Mesendoderm (in vitro differentiated cells): ENCODE data around the gene OPCML.
A peak's percentile ranks its signal among the peaks of the same experiment; 100 is the strongest.

Source experiments
- DNase-seq: peaks from one replicate; pipeline ENCODE4 v3.0.0; 2013
- H2AK5ac ChIP-seq: 2 replicates; pipeline ENCODE4 v1.6.1; 2013; ENCODE audit warnings: low read length, inconsistent platforms
- H2BK120ac ChIP-seq: 2 replicates; pipeline ENCODE4 v1.6.1; 2013; ENCODE audit warnings: low read depth, mild to moderate bottlenecking, low read length, moderate library complexity, mixed read lengths
- H2BK15ac ChIP-seq: replicated peaks from 2 replicates; pipeline ENCODE4 v1.6.1; 2013; ENCODE audit warnings: low read depth, mild to moderate bottlenecking, moderate library complexity
- H2BK5ac ChIP-seq: 2 replicates; pipeline ENCODE4 v1.6.1; 2013; ENCODE audit warnings: low read length, inconsistent platforms
- H3K18ac ChIP-seq: 2 replicates; pipeline ENCODE4 v1.6.1; 2013; ENCODE audit warnings: mild to moderate bottlenecking, low read length, mixed read lengths
- H3K23ac ChIP-seq: one replicate; pipeline ENCODE4 v1.6.1; 2013; ENCODE audit warnings: low read length
- H3K27ac ChIP-seq: 2 replicates; pipeline ENCODE4 v1.5.1; 2013; ENCODE audit warnings: low read depth, mild to moderate bottlenecking, inconsistent platforms, low read length, moderate library complexity
- H3K27me3 ChIP-seq: 2 replicates; pipeline ENCODE4 v1.6.1; 2013; ENCODE audit warnings: low read length, control low read depth, mild to moderate bottlenecking, inconsistent platforms; ENCODE audit not compliant: insufficient read depth, poor library complexity
- H3K36me3 ChIP-seq: 2 replicates; pipeline ENCODE4 v1.6.1; 2013; ENCODE audit warnings: low read length, inconsistent platforms; ENCODE audit not compliant: control insufficient read depth, insufficient read depth
- H3K4ac ChIP-seq: one replicate; pipeline ENCODE4 v1.6.1; 2013; ENCODE audit warnings: low read depth, mild to moderate bottlenecking, low read length, moderate library complexity
- H3K4me1 ChIP-seq: 2 replicates; pipeline ENCODE4 v1.6.1; 2013; ENCODE audit warnings: low read depth, low read length, inconsistent platforms; ENCODE audit not compliant: control insufficient read depth
- H3K4me2 ChIP-seq: 2 replicates; pipeline ENCODE4 v1.6.1; 2013; ENCODE audit warnings: low read length
- H3K4me3 ChIP-seq: 2 replicates; pipeline ENCODE4 v1.5.1; 2013; ENCODE audit warnings: mild to moderate bottlenecking, low read length
- H3K56ac ChIP-seq: one replicate; pipeline ENCODE4 v1.6.1; 2013; ENCODE audit warnings: low read length
- H3K79me1 ChIP-seq: 2 replicates; pipeline ENCODE4 v1.6.1; 2013; ENCODE audit warnings: low read length, inconsistent platforms
- H3K79me2 ChIP-seq: 2 replicates; pipeline ENCODE4 v1.6.1; 2013; ENCODE audit warnings: mild to moderate bottlenecking, low read length; ENCODE audit not compliant: control insufficient read depth, insufficient read depth
- H3K9ac ChIP-seq: 2 replicates; pipeline ENCODE4 v1.6.1; 2013; ENCODE audit warnings: low read length, inconsistent platforms
- H4K5ac ChIP-seq: one replicate; pipeline ENCODE4 v1.6.1; 2013; ENCODE audit warnings: low read length
- H4K8ac ChIP-seq: one replicate; pipeline ENCODE4 v1.6.1; 2013; ENCODE audit warnings: low read depth, mild to moderate bottlenecking, control low read depth, low read length, moderate library complexity
- WGBS: extraction: QIAGEN DNeasy Blood & Tissue Kit; methylation state at CpG from one replicate; pipeline ENCODE4 v1.1.7; 2013; ENCODE audit warnings: low lambda C conversion rate, missing lambda C conversion rate; ENCODE audit not compliant: insufficient coverage; ENCODE audit errors: extremely low coverage; 5-methylcytosine and 5-hydroxymethylcytosine counted together

Gene OPCML

DNA sequence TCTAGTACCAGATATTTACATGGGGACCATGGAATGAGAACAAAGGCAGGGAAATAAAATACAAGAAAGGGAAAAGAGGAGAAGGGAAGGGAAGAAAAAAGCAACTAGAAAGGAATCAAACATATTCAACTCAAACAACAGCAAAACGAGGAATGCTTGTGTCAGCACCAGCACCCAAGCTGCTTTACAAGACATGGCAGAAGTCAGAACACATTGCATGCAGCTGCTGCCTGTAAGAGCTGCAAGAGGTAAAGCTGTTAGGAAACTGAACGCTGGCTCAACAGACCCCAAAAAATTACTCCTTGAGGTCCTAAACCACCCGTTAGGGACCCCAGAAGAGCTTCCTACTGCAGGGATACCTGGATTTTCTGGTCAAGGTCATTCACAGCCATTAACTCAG lies 296.9 kb downstream of the OPCML start:
- peaks cover 2% of the 10 kb centered on the region for H3K4me1 ChIP-seq
- no CpG with 5 or more reads among the region's 3 CpGs for WGBS

DNA sequence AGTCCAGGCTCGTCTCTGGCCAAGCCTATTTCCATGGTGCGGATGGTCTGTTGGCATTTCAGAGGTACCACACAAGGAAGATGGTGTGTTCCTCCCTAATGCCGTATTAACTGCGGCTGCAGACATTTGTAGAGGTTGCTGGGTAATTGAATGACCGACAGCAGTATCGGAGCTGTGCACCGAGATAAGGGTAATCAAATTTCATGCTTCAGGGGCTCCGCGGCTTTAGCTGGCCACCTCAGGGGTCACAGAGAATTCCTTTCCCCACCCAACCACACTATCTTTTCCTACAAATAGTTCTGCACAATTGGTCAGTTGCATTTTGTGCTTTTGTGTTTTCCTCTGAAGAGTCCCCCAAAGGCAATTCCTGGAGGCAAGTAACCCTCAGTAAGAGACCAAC lies 297.4 kb downstream of the OPCML start:
- Histone ChIP-seq H3K36me3 (no peaks in the 10 kb centered on the region), H3K4me1 (peaks cover 2% of the 10 kb centered on the region), H2BK5ac (no peak overlapping the region), H3K56ac (no peak overlapping the region), H3K79me1 (no peaks in the 10 kb centered on the region), H3K4me3 (no peak overlapping the region), H3K18ac (no peak overlapping the region), H3K4ac (no peak overlapping the region), H3K27ac (no peak overlapping the region), H3K4me2 (no peak overlapping the region), H2BK15ac (no peak overlapping the region), H4K5ac (no peak overlapping the region), H3K79me2 (no peaks in the 10 kb centered on the region), H2AK5ac (no peak overlapping the region), H2BK120ac (no peak overlapping the region), H4K8ac (no peak overlapping the region), H3K9ac (no peak overlapping the region), H3K27me3 (no peaks in the 10 kb centered on the region), H3K23ac (no peak overlapping the region)
- DNase-seq = no peak
- no CpG with 5 or more reads among the region's 9 CpGs for WGBS

More for the DNA sequence above, 296.9 kb downstream of the OPCML start:
- Histone ChIP-seq H3K9ac (no peak overlapping the region), H3K56ac (no peak overlapping the region), H4K8ac (no peak overlapping the region), H3K36me3 (no peaks in the 10 kb centered on the region), H3K79me2 (no peaks in the 10 kb centered on the region), H4K5ac (no peak overlapping the region), H3K27ac (no peak overlapping the region), H3K27me3 (no peaks in the 10 kb centered on the region), H3K23ac (no peak overlapping the region), H2BK5ac (no peak overlapping the region), H3K4ac (no peak overlapping the region), H3K4me2 (no peak overlapping the region), H3K4me3 (no peak overlapping the region), H2BK15ac (no peak overlapping the region), H2AK5ac (no peak overlapping the region), H2BK120ac (no peak overlapping the region), H3K18ac (no peak overlapping the region), H3K79me1 (no peaks in the 10 kb centered on the region)
- no peak for DNase-seq

- H3K9ac ChIP-seq = no peak overlapping the region
- no peak for DNase-seq
- no peak overlapping the region for H3K27ac ChIP-seq
- H4K5ac ChIP-seq = no peak overlapping the region
- H3K18ac ChIP-seq = no peak overlapping the region
- H2BK15ac ChIP-seq = no peak overlapping the region
- no peak overlapping the region for H3K4me2 ChIP-seq
- H2BK5ac ChIP-seq = no peak overlapping the region
- peaks cover 2% of the 10 kb centered on the region for H3K4me1 ChIP-seq
- no peaks in the 10 kb centered on the region for H3K27me3 ChIP-seq
- no peak overlapping the region for H2AK5ac ChIP-seq
- no peak overlapping the region for H3K23ac ChIP-seq
- H2BK120ac ChIP-seq = no peak overlapping the region
- H3K79me2 ChIP-seq = no peaks in the 10 kb centered on the region
- H3K4ac ChIP-seq = no peak overlapping the region
- H3K4me3 ChIP-seq = no peak overlapping the region
- H3K56ac ChIP-seq = no peak overlapping the region
- H3K79me1 ChIP-seq = no peaks in the 10 kb centered on the region
- H4K8ac ChIP-seq = no peak overlapping the region
- no CpG with 5 or more reads among the region's 2 CpGs for WGBS
- no peaks in the 10 kb centered on the region for H3K36me3 ChIP-seq
Observed at GRCh38 chr11:133232665-133233064, 299.6 kb downstream of the OPCML start.

- H2AK5ac ChIP-seq = no peak overlapping the region
- H3K27ac ChIP-seq = no peak overlapping the region
- no peaks in the 10 kb centered on the region for H3K36me3 ChIP-seq
- H3K9ac ChIP-seq = no peak overlapping the region
- no peak overlapping the region for H2BK15ac ChIP-seq
- no peaks in the 10 kb centered on the region for H3K79me1 ChIP-seq
- WGBS = no CpG with 5 or more reads among the region's 5 CpGs
- H2BK5ac ChIP-seq = no peak overlapping the region
- H4K8ac ChIP-seq = no peak overlapping the region
- H3K23ac ChIP-seq = no peak overlapping the region
- no peak overlapping the region for H3K4ac ChIP-seq
- DNase-seq = no peak
- H3K79me2 ChIP-seq = no peaks in the 10 kb centered on the region
- H3K4me3 ChIP-seq = no peak overlapping the region
- no peaks in the 10 kb centered on the region for H3K4me1 ChIP-seq
- no peak overlapping the region for H3K4me2 ChIP-seq
- H2BK120ac ChIP-seq = no peak overlapping the region
- H3K18ac ChIP-seq = no peak overlapping the region
- H3K56ac ChIP-seq = no peak overlapping the region
- H3K27me3 ChIP-seq = no peaks in the 10 kb centered on the region
- H4K5ac ChIP-seq = no peak overlapping the region
Observed at GRCh38 chr11:133230431-133230830, 301.9 kb downstream of the OPCML start.

- no peak overlapping the region for H3K4me3 ChIP-seq
- no peaks in the 10 kb centered on the region for H3K27me3 ChIP-seq
- no peak overlapping the region for H4K8ac ChIP-seq
Observed at GRCh38 chr11:133228471-133229329, 303.6 kb downstream of the OPCML start.

More at GRCh38 chr11:133228471-133229329, 303.6 kb downstream of the OPCML start:
- Histone ChIP-seq H3K27ac (no peak overlapping the region), H3K36me3 (no peaks in the 10 kb centered on the region), H3K9ac (no peak overlapping the region), H2AK5ac (no peak overlapping the region), H3K18ac (peak overlapping the region; percentile 46), H3K79me2 (no peaks in the 10 kb centered on the region), H3K4me2 (no peak overlapping the region), H3K56ac (no peak overlapping the region), H3K79me1 (no peaks in the 10 kb centered on the region), H4K5ac (no peak overlapping the region), H3K4ac (no peak overlapping the region), H2BK120ac (no peak overlapping the region), H2BK5ac (no peak overlapping the region), H3K4me1 (no peaks in the 10 kb centered on the region), H2BK15ac (no peak overlapping the region), H3K23ac (no peak overlapping the region)
- peak; percentile 75 for DNase-seq
- no CpG with 5 or more reads among the region's 26 CpGs for WGBS
